Keratinocyte (primary cell): ENCODE results near the gene CEP120.

Experiments
- EZH2 ChIP-seq: IDR thresholded peaks from one replicate; pipeline ENCODE4 v1.6.1; 2012; ENCODE audit warnings: inconsistent platforms, mild to moderate bottlenecking, low read length, moderate library complexity
- TF ChIP-seq, protein P1 (sequence below), 3 experiments: IDR thresholded peaks in 1 of 3; conservative IDR thresholded peaks in 1 of 3; optimal IDR thresholded peaks in 1 of 3; 2 replicates in 2 of 3; 3 replicates in 1 of 3; pipeline versions ENCODE3 to v1.5.1; 2011; ENCODE audit warnings: low read length in 3 of 3, mild to moderate bottlenecking in 3 of 3, moderate library complexity in 2 of 3, control low read depth in 1 of 3, inconsistent platforms in 1 of 3; ENCODE audit not compliant: insufficient read depth in 2 of 3; ENCODE audit errors: extremely low read depth in 1 of 3

DNA sequence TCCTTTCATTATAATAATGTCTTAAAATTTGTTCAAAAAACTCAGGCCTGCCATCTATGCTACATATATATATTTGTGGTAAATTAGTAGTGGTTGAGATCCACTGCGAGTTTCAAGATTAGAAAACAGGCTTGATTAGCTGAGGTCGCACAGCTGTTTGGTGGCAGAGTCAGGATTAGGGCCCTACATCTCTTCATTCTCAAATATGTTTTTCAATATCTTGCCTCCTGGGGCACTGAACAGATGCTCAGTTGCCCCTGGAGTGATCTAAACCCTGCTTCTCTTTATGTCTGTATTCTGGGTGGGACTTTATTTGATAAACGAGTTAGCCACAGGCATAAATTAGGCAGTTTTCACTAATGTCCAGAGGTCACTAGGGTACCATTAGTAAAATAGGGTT lies 27.8 kb upstream of the CEP120 start:
- TF ChIP-seq, protein P1, sequence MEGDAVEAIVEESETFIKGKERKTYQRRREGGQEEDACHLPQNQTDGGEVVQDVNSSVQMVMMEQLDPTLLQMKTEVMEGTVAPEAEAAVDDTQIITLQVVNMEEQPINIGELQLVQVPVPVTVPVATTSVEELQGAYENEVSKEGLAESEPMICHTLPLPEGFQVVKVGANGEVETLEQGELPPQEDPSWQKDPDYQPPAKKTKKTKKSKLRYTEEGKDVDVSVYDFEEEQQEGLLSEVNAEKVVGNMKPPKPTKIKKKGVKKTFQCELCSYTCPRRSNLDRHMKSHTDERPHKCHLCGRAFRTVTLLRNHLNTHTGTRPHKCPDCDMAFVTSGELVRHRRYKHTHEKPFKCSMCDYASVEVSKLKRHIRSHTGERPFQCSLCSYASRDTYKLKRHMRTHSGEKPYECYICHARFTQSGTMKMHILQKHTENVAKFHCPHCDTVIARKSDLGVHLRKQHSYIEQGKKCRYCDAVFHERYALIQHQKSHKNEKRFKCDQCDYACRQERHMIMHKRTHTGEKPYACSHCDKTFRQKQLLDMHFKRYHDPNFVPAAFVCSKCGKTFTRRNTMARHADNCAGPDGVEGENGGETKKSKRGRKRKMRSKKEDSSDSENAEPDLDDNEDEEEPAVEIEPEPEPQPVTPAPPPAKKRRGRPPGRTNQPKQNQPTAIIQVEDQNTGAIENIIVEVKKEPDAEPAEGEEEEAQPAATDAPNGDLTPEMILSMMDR (optimal IDR thresholded peaks at IDR 0.05 in 1 of 3, IDR thresholded peaks at IDR 0.05 in 1 of 3, conservative IDR thresholded peaks at IDR 0.05 in 1 of 3; ENCODE audit: extremely low read depth in 1 of 3, insufficient read depth in 2 of 3, low read length in 3 of 3), result no peak
- no peak for TF ChIP-seq EZH2
